Uterus (tissue), 4 donors: Measurements from ENCODE around the gene FXYD2. TPM values are rescaled to one million over a fixed set of nuclear protein-coding genes. Genes with fewer than 3 reads are reported as not detected.
"Not testable (repeated sequence)": the region's sequence is repeated elsewhere in the genome, so short reads cannot be mapped to it uniquely, and the experiment has no call there.

Experiments used
- DNase-seq, 2 donors: peaks; one replicate each; pipeline ENCODE4 v3.0.0-alpha.2; 2019 to 2020
- H3K27ac ChIP-seq, 2 donors: fragments of 200-600 bp; sonication (generic); 1 replicate in 1 of 2; 2 replicates in 1 of 2; pipeline ENCODE4 v1.5.1; 2016 to 2018
- H3K27me3 ChIP-seq, 2 donors: fragments of 200-600 bp; sonication (generic); one replicate each; pipeline ENCODE4 v1.5.1; 2018 to 2019; ENCODE audit warnings: control low read depth in 1 of 2
- H3K36me3 ChIP-seq, 2 donors: fragments of 200-600 bp; sonication (generic); one replicate each; pipeline ENCODE4 v1.5.1; 2019; ENCODE audit warnings: control low read depth in 1 of 2
- H3K4me1 ChIP-seq, 2 donors: fragments of 200-600 bp; sonication (generic); one replicate each; pipeline ENCODE4 v1.5.1; 2018 to 2019; ENCODE audit warnings: control low read depth in 1 of 2
- H3K4me3 ChIP-seq, 2 donors: fragments of 200-600 bp; sonication (generic); 1 replicate in 1 of 2; 2 replicates in 1 of 2; pipeline ENCODE4 v1.5.1; 2018 to 2019; ENCODE audit warnings: mild to moderate bottlenecking in 1 of 2
- H3K9me3 ChIP-seq, 2 donors: fragments of 200-600 bp; sonication (generic); one replicate each; pipeline ENCODE4 v1.5.1; 2019; ENCODE audit warnings: control low read depth in 1 of 2
- CTCF ChIP-seq, 4 experiments: fragments of 200-600 bp in 2 of 4; fragments of 450-650 bp in 2 of 4; sonication (generic) in 2 of 4; IDR thresholded peaks; one replicate each; pipeline ENCODE4 v1.5.1; 2016 to 2019; ENCODE audit warnings: antibody characterized with exemption in 4 of 4, mild to moderate bottlenecking in 2 of 4, moderate library complexity in 1 of 4
- POLR2A ChIP-seq, 2 donors: fragments of 450-650 bp; IDR thresholded peaks; one replicate each; pipeline ENCODE4 v1.6.1; 2016; ENCODE audit warnings: antibody characterized with exemption in 2 of 2, mild to moderate bottlenecking in 1 of 2, moderate library complexity in 1 of 2
- intact Hi-C: fragments of 100-400 bp; cut with DNase I; formaldehyde crosslinking; loops from one replicate; pipeline ENCODE4 v1.15.1; 2023; ENCODE audit warnings: low total_unique reads
- total RNA-seq, 4 donors: library from RNA; depleted of rRNA in 3 of 4; stranded (reverse); fragments of >200 nt in 3 of 4; gene quantifications; one replicate each; pipeline versions ENCODE4 v1.1.0 to v1.2.4, GENCODE V29; 2014 to 2023
- donor health status: DM: yes; HTN: yes; CAD: no.

FXYD2 gene
- total RNA-seq, 4 donors from 2014 or later, result 2.1 to 36.4 (median 6.2) TPM

- intact Hi-C loops, result no loop called here
- H3K36me3 ChIP-seq, result no peaks in the 10 kb centered on the region
- DNase-seq, result no peak
- H3K27me3 ChIP-seq, result no peaks in the 10 kb centered on the region
- peak overlapping the region; percentile 75 to 89 for H3K27ac ChIP-seq
- H3K4me3 ChIP-seq, result no peak overlapping the region
- no peak for TF ChIP-seq POLR2A (IDR thresholded peaks at IDR 0.05)
- TF ChIP-seq CTCF (IDR thresholded peaks at IDR 0.05), result no peak
- peaks cover 20 to 27% of the 10 kb centered on the region in 2 donors for H3K4me1 ChIP-seq
- no peaks in the 10 kb centered on the region for H3K9me3 ChIP-seq
Measured at GRCh38 chr11:117868815-117869561, 44.4 kb upstream of the FXYD2 start.

DNA sequence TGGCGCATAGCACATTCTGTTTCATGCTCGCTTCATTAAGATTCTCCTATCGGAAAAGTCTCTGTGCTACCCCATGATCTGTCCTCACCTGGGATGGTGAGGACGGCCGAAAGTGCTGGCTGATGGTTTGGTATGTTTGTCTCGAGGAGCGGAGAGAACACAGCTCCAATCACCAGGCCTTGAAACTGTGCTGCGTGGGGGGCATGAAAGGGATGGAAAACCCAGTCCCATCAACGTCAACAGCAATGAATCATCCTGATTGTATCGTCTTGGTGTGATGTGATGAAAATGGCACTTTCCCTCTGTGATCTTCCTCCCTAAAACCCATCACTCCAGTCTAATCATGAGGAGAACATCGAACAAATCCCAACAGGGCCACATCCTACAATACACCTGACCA, 43.5 kb upstream of the FXYD2 start:
- Histone ChIP-seq H3K9me3 (no peaks in the 10 kb centered on the region), H3K4me1 (peaks cover 14 to 20% of the 10 kb centered on the region in 2 donors), H3K4me3 (no peak overlapping the region), H3K27me3 (no peaks in the 10 kb centered on the region), H3K36me3 (no peaks in the 10 kb centered on the region), H3K27ac (peak overlapping the region; percentile 75 to 89)
- TF ChIP-seq CTCF (IDR thresholded peaks at IDR 0.05) (no peak), POLR2A (IDR thresholded peaks at IDR 0.05) (no peak)
- DNase-seq, result no peak
- intact Hi-C loops, result no loop called here

GRCh38 chr11:117866526-117866925, 42.0 kb upstream of the FXYD2 start:
- H3K36me3 ChIP-seq, result no peaks in the 10 kb centered on the region
- intact Hi-C loops, result no loop called here
- TF ChIP-seq CTCF (IDR thresholded peaks at IDR 0.05) (no peak), POLR2A (IDR thresholded peaks at IDR 0.05) (no peak)
- H3K9me3 ChIP-seq, result no peaks in the 10 kb centered on the region
- H3K4me3 ChIP-seq, result no peak overlapping the region
- peaks cover 5 to 12% of the 10 kb centered on the region in 2 donors for H3K4me1 ChIP-seq
- peak overlapping the region; percentile 75 to 89 for H3K27ac ChIP-seq
- H3K27me3 ChIP-seq, result no peaks in the 10 kb centered on the region
- no peak for DNase-seq

GRCh38 chr11:117865546-117865945, 41.0 kb upstream of the FXYD2 start:
- DNase-seq, H3K4me3 ChIP-seq, H3K27me3 ChIP-seq, H3K9me3 ChIP-seq, H3K27ac ChIP-seq, H3K36me3 ChIP-seq, intact Hi-C loops: not testable (repeated sequence)
- peaks cover 5 to 16% of the 10 kb centered on the region in 2 donors for H3K4me1 ChIP-seq

GRCh38 chr11:117863383-117863782, 38.8 kb upstream of the FXYD2 start:
- H3K9me3 ChIP-seq, result no peaks in the 10 kb centered on the region
- H3K4me1 ChIP-seq, result peaks cover 7 to 17% of the 10 kb centered on the region in 2 donors
- peak overlapping the region in 1 of 2 donors; percentile 67 for H3K27ac ChIP-seq
- TF ChIP-seq CTCF (IDR thresholded peaks at IDR 0.05) (no peak), POLR2A (IDR thresholded peaks at IDR 0.05) (no peak)
- no peak overlapping the region for H3K4me3 ChIP-seq
- intact Hi-C loops, result no loop called here
- no peak for DNase-seq
- no peaks in the 10 kb centered on the region for H3K27me3 ChIP-seq
- H3K36me3 ChIP-seq, result no peaks in the 10 kb centered on the region
